Activated T-helper 17 cell treated with anti-CD3 and anti-CD28 coated beads, Interleukin-2, amount 50 U/mL, for 72 hours (primary cell): ENCODE data around the gene HIVEP2. TPM values are rescaled to one million over a fixed set of nuclear protein-coding genes. Genes with fewer than 3 reads are reported as not detected.

Experiments
- ATAC-seq: fragments of 150-1000 bp; cut with Tn5 transposase; replicated peaks from 2 replicates; pipeline ENCODE4 v1.10.0; 2021; ENCODE audit warnings: mild to moderate bottlenecking, moderate library complexity
- H3K27ac Mint-ChIP-seq: one replicate; pipeline ENCODE4 v1.8.0; 2022; ENCODE audit warnings: mixed read lengths
- H3K27me3 Mint-ChIP-seq: one replicate; pipeline ENCODE4 v1.8.0; 2022; ENCODE audit warnings: mixed read lengths
- H3K36me3 Mint-ChIP-seq: one replicate; pipeline ENCODE4 v1.8.0; 2022; ENCODE audit warnings: low read depth, mild to moderate bottlenecking, mixed read lengths
- H3K4me1 Mint-ChIP-seq: one replicate; pipeline ENCODE4 v1.8.0; 2022; ENCODE audit warnings: mixed read lengths
- H3K4me3 Mint-ChIP-seq: one replicate; pipeline ENCODE4 v1.8.0; 2022; ENCODE audit warnings: mild to moderate bottlenecking, mixed read lengths
- H3K9me3 Mint-ChIP-seq: one replicate; pipeline ENCODE4 v1.8.0; 2022; ENCODE audit warnings: mixed read lengths
- total RNA-seq, 2 donors: library from RNA; stranded (reverse); gene quantifications; one replicate each; pipeline ENCODE4 v1.2.3, GENCODE V29; 2022

Gene HIVEP2
- total RNA-seq, 2 donors from 2014 or later = 33.0 to 53.5 TPM

GRCh38 chr6:142816486-142816885 is 128.5 kb downstream of the HIVEP2 start:
- H3K4me1 Mint-ChIP-seq = peaks cover 60% of the 10 kb centered on the region
- no peaks in the 10 kb centered on the region for H3K9me3 Mint-ChIP-seq
- peak overlapping the region; percentile 60 for H3K27ac Mint-ChIP-seq
- peak overlapping the region; percentile 62 for H3K4me3 Mint-ChIP-seq
- no peaks in the 10 kb centered on the region for H3K27me3 Mint-ChIP-seq
- H3K36me3 Mint-ChIP-seq = peaks cover 90% of the 10 kb centered on the region
- ATAC-seq = no peak

- H3K36me3 Mint-ChIP-seq = peaks cover 90% of the 10 kb centered on the region
Measured at GRCh38 chr6:142816031-142816430, 128.9 kb downstream of the HIVEP2 start.

GRCh38 chr6:142811923-142812322 is 133.1 kb downstream of the HIVEP2 start:
- Mint-ChIP-seq H3K4me3 (peak overlapping the region; percentile 54), H3K27ac (peak overlapping the region; percentile 18), H3K36me3 (peaks cover 84% of the 10 kb centered on the region), H3K4me1 (peaks cover 68% of the 10 kb centered on the region), H3K9me3 (no peaks in the 10 kb centered on the region), H3K27me3 (no peaks in the 10 kb centered on the region)
- ATAC-seq = no peak

More at GRCh38 chr6:142816031-142816430, 128.9 kb downstream of the HIVEP2 start:
- Mint-ChIP-seq H3K4me1 (peaks cover 61% of the 10 kb centered on the region), H3K27me3 (no peaks in the 10 kb centered on the region), H3K27ac (peak overlapping the region; percentile 60), H3K9me3 (no peaks in the 10 kb centered on the region), H3K4me3 (peak overlapping the region; percentile 62)
- no peak for ATAC-seq

DNA sequence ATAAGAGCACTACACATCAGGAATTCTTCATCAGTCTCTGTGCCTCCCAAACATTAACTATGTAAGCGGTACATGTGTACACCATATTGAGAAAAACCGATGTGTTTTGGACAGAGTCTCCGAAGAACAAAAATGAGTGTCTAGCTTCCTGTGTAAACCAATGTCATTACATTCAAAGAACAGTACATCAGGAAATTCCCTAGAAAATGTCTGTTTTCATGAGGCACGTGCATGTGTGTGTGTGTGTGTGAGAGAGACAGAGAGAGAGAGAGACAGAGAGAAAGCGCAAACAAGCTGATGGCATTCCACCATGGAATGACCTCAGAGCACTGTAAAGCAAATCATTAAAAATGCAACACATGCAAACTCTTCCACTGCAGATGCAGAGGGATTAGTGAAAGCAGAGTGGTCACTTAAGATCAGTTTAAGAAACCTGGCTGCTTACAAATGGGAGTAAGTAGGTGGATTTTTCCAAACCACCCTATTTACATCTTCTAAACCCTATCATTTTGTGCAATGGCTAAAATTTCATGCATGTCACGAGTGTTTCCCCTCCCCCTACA is 133.9 kb downstream of the HIVEP2 start:
- peak; percentile 82 for ATAC-seq
- Mint-ChIP-seq H3K36me3 (peaks cover 82% of the 10 kb centered on the region), H3K4me3 (peak overlapping the region; percentile 54)

DNA sequence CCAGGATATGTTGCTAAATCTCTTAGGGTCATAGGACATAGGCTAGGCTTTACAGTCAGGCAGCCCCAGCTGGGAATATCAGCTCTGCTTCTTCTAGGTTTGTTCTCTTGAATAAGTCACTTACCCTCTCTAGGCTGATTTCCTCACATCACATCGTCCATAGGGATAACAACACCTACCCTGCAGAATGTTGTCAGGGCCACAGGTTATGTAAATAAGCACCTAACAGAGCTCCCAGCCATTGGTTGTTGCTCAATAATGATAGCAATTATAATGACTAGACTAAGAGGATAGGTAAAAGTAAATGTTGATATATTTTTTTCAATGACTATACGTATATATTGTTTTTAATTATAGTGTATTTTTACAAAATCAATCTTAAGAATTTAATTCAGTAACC is 135.0 kb downstream of the HIVEP2 start:
- peaks cover 69% of the 10 kb centered on the region for H3K4me1 Mint-ChIP-seq
- peaks cover 85% of the 10 kb centered on the region for H3K36me3 Mint-ChIP-seq
- H3K27ac Mint-ChIP-seq = no peak overlapping the region
- H3K27me3 Mint-ChIP-seq = no peaks in the 10 kb centered on the region
- H3K4me3 Mint-ChIP-seq = no peak overlapping the region
- no peak for ATAC-seq
- H3K9me3 Mint-ChIP-seq = no peaks in the 10 kb centered on the region

More for the DNA sequence above, 133.9 kb downstream of the HIVEP2 start:
- H3K4me1 Mint-ChIP-seq = peaks cover 65% of the 10 kb centered on the region
- peak overlapping the region; percentile 18 for H3K27ac Mint-ChIP-seq
- H3K27me3 Mint-ChIP-seq = no peaks in the 10 kb centered on the region
- no peaks in the 10 kb centered on the region for H3K9me3 Mint-ChIP-seq

DNA sequence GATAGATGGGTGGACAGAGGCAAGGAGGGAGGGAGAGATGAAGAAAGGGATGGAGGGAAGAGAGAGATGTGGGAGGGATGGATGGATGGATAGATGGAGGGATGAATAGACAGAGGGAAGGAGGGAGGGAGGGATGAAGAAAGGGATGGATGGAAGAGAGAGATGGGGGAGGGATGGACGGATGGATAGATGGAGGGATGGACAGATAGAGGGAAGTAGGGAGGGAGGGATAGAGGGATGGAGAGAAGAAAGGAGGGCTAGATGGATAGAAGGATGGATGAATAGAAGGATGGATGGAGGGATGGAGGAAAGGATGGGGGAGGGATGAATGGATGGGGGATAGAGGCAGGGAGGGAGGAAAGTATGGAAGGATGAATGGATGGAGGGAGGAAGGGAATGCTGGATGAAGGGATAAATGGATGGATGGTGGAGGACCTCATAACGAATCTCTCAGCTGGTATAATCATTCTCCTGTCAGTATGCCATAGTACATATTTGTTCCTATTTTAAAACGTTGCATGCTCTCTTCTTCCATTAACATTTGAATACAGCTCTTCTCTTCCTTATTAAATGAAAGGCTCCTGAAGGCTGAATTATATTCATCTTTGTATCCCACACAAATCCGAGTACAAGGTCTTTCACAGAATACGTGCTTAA is 136.4 kb downstream of the HIVEP2 start:
- Mint-ChIP-seq H3K9me3 (no peaks in the 10 kb centered on the region), H3K4me1 (peaks cover 70% of the 10 kb centered on the region), H3K27ac (peak overlapping the region; percentile 71), H3K27me3 (no peaks in the 10 kb centered on the region), H3K36me3 (peaks cover 75% of the 10 kb centered on the region), H3K4me3 (no peak overlapping the region)
- no peak for ATAC-seq

DNA sequence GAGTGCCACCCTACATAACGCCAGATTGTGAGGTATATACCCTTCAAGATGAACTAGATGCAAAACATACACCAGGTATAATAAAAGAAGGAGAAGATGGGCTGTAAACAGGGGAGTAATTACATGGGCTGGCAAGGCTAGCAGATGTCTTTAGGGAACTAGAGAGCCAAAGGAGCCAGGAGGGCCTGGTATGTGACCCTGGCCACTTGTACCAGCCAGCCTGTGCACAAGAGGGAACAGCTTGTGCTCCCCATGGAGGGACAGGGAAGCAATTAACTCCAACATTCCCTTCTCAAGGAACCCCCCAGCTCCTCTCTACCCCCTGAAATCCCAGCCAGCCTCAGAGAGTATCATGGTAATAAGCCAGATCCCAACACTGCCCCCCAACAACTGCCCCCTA is 139.9 kb downstream of the HIVEP2 start:
- H3K27ac Mint-ChIP-seq = peak overlapping the region; percentile 79

GRCh38 chr6:142804490-142804889 is 140.5 kb downstream of the HIVEP2 start:
- peaks cover 77% of the 10 kb centered on the region for H3K4me1 Mint-ChIP-seq
- H3K4me3 Mint-ChIP-seq = peak overlapping the region; percentile 63
- peaks cover 68% of the 10 kb centered on the region for H3K36me3 Mint-ChIP-seq
- H3K9me3 Mint-ChIP-seq = no peaks in the 10 kb centered on the region
- H3K27me3 Mint-ChIP-seq = no peaks in the 10 kb centered on the region
- peak overlapping the region; percentile 79 for H3K27ac Mint-ChIP-seq
- peak; percentile 26 for ATAC-seq

More for the DNA sequence above, 139.9 kb downstream of the HIVEP2 start:
- no peaks in the 10 kb centered on the region for H3K9me3 Mint-ChIP-seq
- ATAC-seq = no peak
- peaks cover 70% of the 10 kb centered on the region for H3K36me3 Mint-ChIP-seq
- no peaks in the 10 kb centered on the region for H3K27me3 Mint-ChIP-seq
- H3K4me1 Mint-ChIP-seq = peaks cover 77% of the 10 kb centered on the region
- peak overlapping the region; percentile 63 for H3K4me3 Mint-ChIP-seq

DNA sequence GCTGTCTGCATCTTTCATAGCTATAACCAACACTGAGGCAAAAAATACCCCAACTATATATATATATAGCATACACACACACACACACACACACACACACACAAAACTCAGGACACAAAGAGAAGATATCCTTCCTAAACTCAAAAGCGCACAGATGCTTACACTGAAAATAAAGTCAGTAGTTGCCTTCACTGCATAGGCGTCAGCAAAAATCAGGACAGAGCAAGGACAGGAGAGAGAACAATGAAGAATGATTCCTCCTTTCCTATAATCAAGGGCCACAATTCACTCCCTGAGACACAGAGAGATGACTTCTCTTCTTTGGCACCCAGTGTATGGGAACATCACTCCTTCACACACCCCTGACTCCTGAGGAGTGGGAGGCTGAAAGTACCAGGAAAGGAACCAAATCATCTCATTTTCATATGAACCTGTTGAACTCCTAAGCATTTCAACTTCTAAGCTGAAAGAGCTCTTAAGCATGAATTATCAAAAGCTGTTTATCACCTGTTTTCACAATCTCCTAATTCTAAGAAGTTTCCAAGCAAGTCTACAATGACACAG is 141.4 kb downstream of the HIVEP2 start:
- Mint-ChIP-seq H3K27ac (peak overlapping the region; percentile 79), H3K4me3 (peak overlapping the region; percentile 63), H3K4me1 (peaks cover 68% of the 10 kb centered on the region), H3K9me3 (no peaks in the 10 kb centered on the region), H3K36me3 (peaks cover 64% of the 10 kb centered on the region), H3K27me3 (no peaks in the 10 kb centered on the region)
- peak; percentile 44 for ATAC-seq

GRCh38 chr6:142803032-142803431 is 141.9 kb downstream of the HIVEP2 start:
- Mint-ChIP-seq H3K36me3 (peaks cover 59% of the 10 kb centered on the region), H3K4me1 (peaks cover 68% of the 10 kb centered on the region), H3K27me3 (no peaks in the 10 kb centered on the region), H3K9me3 (no peaks in the 10 kb centered on the region), H3K27ac (peak overlapping the region; percentile 79), H3K4me3 (peak overlapping the region; percentile 63)
- ATAC-seq = no peak

DNA sequence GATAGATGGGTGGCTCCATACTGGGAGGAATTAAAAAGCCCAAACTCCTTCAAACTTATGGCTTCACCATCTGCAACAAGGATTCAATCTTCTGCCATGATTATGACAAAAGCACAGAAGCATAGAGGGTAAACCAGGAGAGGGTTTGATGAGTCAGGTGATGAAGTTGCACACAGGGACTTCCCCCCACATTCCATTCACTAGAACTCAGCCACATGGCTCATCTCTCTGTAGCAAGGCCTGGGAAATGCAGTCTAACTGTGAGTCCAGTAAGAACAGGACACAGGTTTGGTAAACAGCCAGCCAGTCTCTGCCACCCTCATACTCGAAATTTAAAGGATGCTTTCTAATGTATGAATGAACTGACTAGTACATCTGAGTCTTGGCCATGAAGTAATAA is 142.9 kb downstream of the HIVEP2 start:
- peak overlapping the region; percentile 63 for H3K4me3 Mint-ChIP-seq
- no peaks in the 10 kb centered on the region for H3K9me3 Mint-ChIP-seq
- ATAC-seq = peak; percentile 90
- H3K4me1 Mint-ChIP-seq = peaks cover 64% of the 10 kb centered on the region
- no peaks in the 10 kb centered on the region for H3K27me3 Mint-ChIP-seq
- H3K36me3 Mint-ChIP-seq = peaks cover 52% of the 10 kb centered on the region
- H3K27ac Mint-ChIP-seq = peak overlapping the region; percentile 79

DNA sequence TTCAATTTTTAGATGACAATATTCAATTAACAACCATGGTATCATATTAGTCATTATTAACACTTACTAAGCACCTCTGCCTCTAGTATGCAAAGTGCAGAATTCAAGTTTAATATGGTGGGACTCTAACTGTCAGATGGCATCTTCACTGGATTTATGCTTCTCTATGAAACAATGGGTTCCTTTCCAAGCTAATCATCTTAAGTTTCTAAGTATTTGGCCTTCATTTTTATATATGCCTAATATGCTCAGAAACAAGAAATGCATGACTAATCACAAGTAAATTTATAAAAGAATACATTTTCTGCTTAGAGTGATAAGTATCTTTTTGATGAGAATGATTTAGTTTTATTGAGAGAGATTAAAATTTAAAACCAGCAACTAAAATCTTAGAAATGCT is 144.7 kb downstream of the HIVEP2 start:
- no peak for ATAC-seq
- no peaks in the 10 kb centered on the region for H3K9me3 Mint-ChIP-seq
- peak overlapping the region; percentile 33 for H3K4me3 Mint-ChIP-seq
- peaks cover 49% of the 10 kb centered on the region for H3K36me3 Mint-ChIP-seq
- no peak overlapping the region for H3K27ac Mint-ChIP-seq
- H3K27me3 Mint-ChIP-seq = no peaks in the 10 kb centered on the region
- H3K4me1 Mint-ChIP-seq = peaks cover 60% of the 10 kb centered on the region

- peaks cover 44% of the 10 kb centered on the region for H3K36me3 Mint-ChIP-seq
- no peak for ATAC-seq
- peaks cover 55% of the 10 kb centered on the region for H3K4me1 Mint-ChIP-seq
Measured at GRCh38 chr6:142799639-142800038, 145.3 kb downstream of the HIVEP2 start.

GRCh38 chr6:142797159-142797558 is 147.8 kb downstream of the HIVEP2 start:
- Mint-ChIP-seq H3K36me3 (peaks cover 60% of the 10 kb centered on the region), H3K27me3 (no peaks in the 10 kb centered on the region), H3K4me3 (no peak overlapping the region), H3K4me1 (peaks cover 45% of the 10 kb centered on the region), H3K9me3 (no peaks in the 10 kb centered on the region), H3K27ac (no peak overlapping the region)
- ATAC-seq = no peak

More at GRCh38 chr6:142799639-142800038, 145.3 kb downstream of the HIVEP2 start:
- Mint-ChIP-seq H3K9me3 (no peaks in the 10 kb centered on the region), H3K27ac (no peak overlapping the region), H3K27me3 (no peaks in the 10 kb centered on the region), H3K4me3 (no peak overlapping the region)

GRCh38 chr6:142796571-142796970 is 148.4 kb downstream of the HIVEP2 start:
- no peak for ATAC-seq
- Mint-ChIP-seq H3K9me3 (no peaks in the 10 kb centered on the region), H3K4me3 (peak overlapping the region; percentile 24), H3K36me3 (peaks cover 60% of the 10 kb centered on the region), H3K27me3 (no peaks in the 10 kb centered on the region), H3K4me1 (peaks cover 45% of the 10 kb centered on the region), H3K27ac (peak overlapping the region; percentile 31)
